ENCODE results near the gene SCARB1. TPM values are rescaled to one million over a fixed set of nuclear protein-coding genes. Genes with fewer than 3 reads are reported as not detected.
A peak's percentile ranks its signal among the peaks of the same experiment; 100 is the strongest.

The SCARB1 gene
- total RNA-seq, 1 experiment from 2014 or later = 119 TPM

DNA sequence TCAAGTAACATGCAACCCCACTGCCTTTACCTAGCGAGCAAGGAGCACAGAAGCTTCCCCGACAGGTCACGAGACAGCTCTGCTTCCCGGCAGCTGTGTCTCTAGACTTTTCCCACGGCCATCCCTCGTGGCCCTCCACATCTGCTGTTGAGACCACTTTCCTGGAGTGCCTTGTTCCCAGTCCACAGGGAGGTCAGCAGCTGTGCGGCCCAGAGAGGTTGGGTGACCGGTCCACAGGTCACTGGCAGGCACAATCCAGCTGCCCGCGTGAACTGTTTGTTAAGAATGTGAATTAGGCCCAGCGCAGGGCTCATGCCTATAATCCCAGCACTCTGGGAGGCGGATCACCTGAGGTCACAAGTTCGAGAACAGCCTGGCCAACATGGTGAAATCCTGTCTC, 71.5 kb downstream of the SCARB1 start:
- no peak for DNase-seq (ENCODE audit: low read depth)
- in situ Hi-C loops (cut with HindIII; ENCODE audit: low pct_unique_long_range_greater_than_20kb, low sequenced_read_pairs) = no loop called here

- DNase-seq (ENCODE audit: low read depth) = no peak
- in situ Hi-C loops (cut with HindIII; ENCODE audit: low pct_unique_long_range_greater_than_20kb, low sequenced_read_pairs) = no loop called here
These were observed 72.8 kb downstream of the SCARB1 start for GRCh38 chr12:124790650-124791400.

DNA sequence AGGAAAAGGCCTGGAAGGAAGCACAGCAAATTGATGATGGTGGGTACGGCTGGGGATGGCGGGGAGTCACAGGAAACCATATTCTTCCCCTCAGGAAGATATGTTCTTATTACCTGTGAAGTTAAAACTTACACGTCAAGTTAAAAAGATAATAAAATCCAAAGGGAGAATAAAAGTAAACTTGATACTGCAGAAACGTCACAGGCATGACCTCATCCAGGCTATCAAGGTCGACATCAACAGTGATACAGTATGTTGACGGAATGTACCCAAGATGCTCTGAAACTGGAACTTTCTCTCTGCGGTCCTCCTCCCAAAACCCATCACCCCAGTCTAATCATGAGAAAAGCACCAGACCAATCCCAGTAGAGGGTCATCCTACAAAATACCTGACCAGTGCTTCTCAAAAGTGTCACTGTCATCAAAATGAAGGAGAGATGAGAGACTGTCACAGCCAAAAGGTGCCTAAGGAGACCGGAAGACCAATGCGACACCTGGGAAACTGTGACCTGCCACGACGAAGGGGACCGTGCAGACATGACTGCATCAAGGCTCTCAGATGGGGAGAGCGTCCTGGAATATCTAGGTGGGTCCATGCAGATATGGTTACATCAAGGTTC, 74.6 kb downstream of the SCARB1 start:
- no peak for DNase-seq (ENCODE audit: low read depth)
- in situ Hi-C loops (cut with HindIII; ENCODE audit: low pct_unique_long_range_greater_than_20kb, low sequenced_read_pairs) = no loop called here

- in situ Hi-C loops (cut with HindIII; ENCODE audit: low pct_unique_long_range_greater_than_20kb, low sequenced_read_pairs) = no loop called here
- DNase-seq (ENCODE audit: low read depth) = no peak
These were observed 77.4 kb downstream of the SCARB1 start for GRCh38 chr12:124786061-124786964.

DNA sequence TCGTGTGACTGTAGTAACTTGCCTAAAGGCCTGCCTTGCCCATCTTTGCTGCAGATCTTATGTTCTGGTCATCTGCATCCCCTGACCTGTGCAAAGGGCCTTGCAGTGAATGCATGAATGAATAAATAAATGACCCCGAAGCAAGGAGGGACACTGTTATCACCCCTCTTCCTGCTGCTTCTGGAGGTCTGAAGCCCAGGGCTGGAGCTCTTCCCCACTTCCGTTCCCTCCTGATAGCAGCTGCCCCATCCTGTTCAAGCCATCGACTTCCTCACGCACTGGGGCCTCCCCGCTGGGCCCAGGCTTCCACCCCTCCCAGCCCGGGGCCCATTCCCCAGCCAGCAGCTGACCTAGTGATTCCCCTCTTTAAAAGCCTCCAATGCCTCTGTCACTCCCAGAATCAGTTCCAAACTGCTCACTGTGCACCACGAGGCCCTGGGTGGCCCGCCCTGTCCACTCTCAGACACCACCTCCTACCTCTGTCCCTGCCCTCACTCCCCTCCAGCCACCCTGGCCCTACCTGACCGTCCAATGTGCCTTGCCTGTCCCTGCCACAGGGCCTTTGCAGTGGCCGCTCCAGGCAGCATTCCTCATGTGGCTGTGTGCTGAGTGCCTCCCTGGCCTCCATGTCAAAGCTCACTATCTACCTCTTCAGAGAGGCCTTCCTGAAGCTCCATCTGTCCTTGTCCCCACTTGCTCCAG, 78.6 kb downstream of the SCARB1 start:
- in situ Hi-C loops (cut with HindIII; ENCODE audit: low pct_unique_long_range_greater_than_20kb, low sequenced_read_pairs) = no loop called here
- DNase-seq (ENCODE audit: low read depth) = no peak

DNA sequence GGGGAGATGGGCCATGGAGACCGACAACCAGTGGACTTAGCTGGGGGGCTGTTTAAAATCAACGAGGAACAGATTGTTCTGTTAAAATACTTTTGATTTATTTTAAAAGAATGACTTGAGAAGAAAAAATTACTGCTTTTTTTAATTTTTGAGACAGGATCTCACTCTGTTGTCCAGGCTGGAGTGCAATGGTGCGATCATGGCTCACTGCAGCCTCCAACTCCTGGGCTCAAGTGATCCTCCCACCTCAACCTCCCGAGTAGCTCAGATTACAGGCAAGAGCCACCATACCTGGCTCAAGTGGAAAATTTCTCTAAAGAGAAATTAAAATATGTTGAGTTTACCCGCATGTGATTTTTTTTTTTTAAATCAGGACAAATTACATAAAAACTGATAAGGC, 80.6 kb downstream of the SCARB1 start:
- DNase-seq (ENCODE audit: low read depth) = no peak
- in situ Hi-C loops (cut with HindIII; ENCODE audit: low pct_unique_long_range_greater_than_20kb, low sequenced_read_pairs) = no loop called here

GRCh38 chr12:124782132-124782531, 81.5 kb downstream of the SCARB1 start:
- in situ Hi-C loops (cut with HindIII; ENCODE audit: low pct_unique_long_range_greater_than_20kb, low sequenced_read_pairs) = no loop called here
- no peak for DNase-seq (ENCODE audit: low read depth)

GRCh38 chr12:124780752-124781685, 82.6 kb downstream of the SCARB1 start:
- no peak for DNase-seq (ENCODE audit: low read depth)
- in situ Hi-C loops (cut with HindIII; ENCODE audit: low pct_unique_long_range_greater_than_20kb, low sequenced_read_pairs) = no loop called here

- DNase-seq (ENCODE audit: low read depth) = no peak
- in situ Hi-C loops (cut with HindIII; ENCODE audit: low pct_unique_long_range_greater_than_20kb, low sequenced_read_pairs) = no loop called here
These were observed 83.3 kb downstream of the SCARB1 start for GRCh38 chr12:124780336-124780735.

DNA sequence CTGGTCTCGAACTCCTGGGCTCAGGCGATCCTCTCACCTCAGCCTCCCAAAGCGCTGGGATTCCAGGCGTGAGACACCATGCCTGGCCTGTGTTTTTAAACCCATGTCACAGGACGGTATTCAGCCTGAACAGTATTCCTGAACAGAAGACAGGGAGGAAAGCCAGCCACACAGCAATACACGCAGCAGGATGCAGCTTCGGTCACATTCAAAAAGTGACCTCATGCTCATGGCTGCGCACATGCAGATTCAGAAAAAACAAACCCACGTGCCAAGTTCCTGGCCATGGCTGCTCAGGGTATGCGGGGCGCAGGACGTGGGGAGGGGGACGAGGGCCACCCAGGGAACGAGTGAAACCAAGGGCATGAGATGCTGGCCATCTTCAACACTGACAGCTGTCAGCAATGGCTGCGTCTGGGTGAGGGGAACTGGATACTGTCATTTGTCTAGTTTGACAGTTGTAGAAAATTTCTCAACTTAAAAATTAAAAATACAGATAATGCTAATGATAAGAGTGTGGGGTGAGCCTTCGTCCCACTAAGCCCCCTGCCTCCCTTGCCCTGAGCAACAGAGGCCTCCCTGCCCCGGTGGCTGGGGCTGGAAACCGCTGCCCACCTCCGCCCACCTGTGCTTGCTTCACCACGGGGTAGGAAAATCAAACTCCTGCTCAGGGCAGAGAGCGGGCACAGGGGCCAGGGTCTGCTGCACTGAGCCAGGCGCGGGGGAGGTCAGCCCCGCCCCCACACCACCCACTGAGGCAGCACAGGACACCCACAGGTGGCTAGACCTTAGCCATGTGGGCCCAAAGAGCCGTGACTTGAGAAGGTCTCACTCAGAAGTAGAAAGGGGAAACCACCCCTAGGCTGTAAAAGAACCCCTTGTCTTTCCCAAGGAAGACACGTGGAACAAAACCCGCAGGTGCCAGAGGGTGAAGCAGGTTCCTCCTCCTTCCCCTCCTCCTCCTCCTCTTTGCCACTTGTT, 84.2 kb downstream of the SCARB1 start:
- no peak for DNase-seq (ENCODE audit: low read depth)
- in situ Hi-C loops (cut with HindIII; ENCODE audit: low pct_unique_long_range_greater_than_20kb, low sequenced_read_pairs) = no loop called here

- in situ Hi-C loops (cut with HindIII; ENCODE audit: low pct_unique_long_range_greater_than_20kb, low sequenced_read_pairs) = no loop called here
- no peak for DNase-seq (ENCODE audit: low read depth)
These were observed 85.3 kb downstream of the SCARB1 start for GRCh38 chr12:124778411-124778810.

DNA sequence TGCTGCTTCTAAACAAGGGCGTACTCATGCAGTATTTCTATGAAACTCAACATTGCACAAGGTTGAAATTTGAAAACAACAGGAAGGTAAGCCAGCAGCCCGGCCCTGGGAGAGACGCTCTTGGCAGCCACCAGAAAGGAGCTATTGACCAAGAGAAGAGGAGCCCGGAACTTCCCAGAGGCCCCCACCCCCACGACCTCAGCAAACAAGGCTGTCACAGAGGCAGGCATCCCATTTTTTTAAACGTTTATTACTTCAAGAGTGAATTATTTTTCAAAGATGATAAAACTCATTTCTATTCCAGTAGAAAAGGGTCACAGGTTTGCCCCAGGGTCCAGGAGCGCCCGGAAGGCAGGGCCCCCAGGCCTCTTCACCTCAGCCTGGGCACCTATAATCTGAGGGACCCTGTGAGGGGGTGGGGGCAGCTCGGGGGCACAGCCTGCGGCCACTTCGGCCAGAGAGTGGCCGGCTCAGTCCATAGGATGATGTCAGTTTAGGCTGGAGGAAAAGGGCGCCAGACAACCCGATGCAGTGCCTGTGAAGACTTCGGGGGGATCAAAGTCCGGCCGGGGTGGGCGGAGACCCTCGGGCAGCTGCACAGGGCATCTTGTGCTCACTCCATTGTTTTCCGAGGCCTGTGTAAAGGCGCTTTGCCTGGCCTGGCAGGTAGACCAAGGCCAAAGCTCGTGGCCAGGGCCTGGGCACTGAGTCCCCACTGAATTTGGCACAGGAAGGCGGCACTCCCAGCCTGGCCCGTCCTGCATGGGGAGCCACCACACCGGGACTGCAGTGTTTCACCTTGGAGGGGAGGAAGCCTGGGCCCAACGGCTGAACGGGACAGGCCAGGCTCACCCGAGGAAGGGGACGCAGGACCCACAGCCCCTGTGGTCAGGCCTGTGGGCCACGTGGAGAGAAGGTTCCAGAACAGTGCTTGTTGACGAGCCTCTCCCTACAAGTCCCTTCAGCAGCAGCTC, 86.0 kb downstream of the SCARB1 start:
- DNase-seq (ENCODE audit: low read depth) = no peak
- in situ Hi-C loops (cut with HindIII; ENCODE audit: low pct_unique_long_range_greater_than_20kb, low sequenced_read_pairs) = no loop called here

DNA sequence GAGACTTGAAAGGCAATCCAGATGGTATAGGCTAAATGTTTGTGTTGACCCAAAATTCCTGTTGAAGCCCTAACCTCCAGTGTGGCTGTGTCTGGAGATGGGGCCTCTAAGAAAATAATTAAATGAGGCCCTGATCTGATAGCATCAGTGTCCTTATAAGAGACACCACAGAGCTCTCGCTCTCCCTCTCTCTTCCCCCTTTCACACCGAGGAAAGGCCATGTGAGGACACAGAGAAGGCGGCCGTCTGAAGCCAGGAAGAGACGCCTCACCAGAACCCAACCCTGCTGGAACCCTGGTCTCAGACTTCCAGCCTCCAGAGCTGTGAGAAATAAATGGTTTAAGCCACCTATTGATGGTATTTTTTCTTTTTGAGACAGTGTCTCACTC, 87.5 kb downstream of the SCARB1 start:
- in situ Hi-C loops (cut with HindIII; ENCODE audit: low pct_unique_long_range_greater_than_20kb, low sequenced_read_pairs) = no loop called here
- no peak for DNase-seq (ENCODE audit: low read depth)

- peak; percentile 72 for DNase-seq (ENCODE audit: low read depth)
- in situ Hi-C loops (cut with HindIII; ENCODE audit: low pct_unique_long_range_greater_than_20kb, low sequenced_read_pairs) = no loop called here
These were observed 89.0 kb downstream of the SCARB1 start for GRCh38 chr12:124774462-124775167.

DNA sequence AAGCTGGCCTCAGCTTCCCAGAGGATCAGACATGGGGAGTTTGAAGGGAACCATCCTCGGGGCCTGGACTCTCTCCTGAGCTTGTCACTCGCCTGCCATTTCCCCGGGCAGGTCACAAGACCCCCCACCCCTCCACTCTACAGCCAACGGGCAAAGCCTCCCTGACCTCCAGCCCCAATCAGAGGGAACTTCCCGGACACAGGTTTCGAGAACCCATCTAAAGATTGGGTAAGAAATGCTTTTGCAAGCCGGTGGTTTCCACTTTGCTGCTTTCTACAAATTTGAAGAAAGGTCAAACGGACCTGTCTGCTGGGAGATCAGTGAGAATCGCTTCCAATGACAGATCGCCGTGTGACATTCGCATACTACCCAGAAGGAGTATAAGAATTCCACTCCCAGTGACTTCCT, 89.6 kb downstream of the SCARB1 start:
- in situ Hi-C loops (cut with HindIII; ENCODE audit: low pct_unique_long_range_greater_than_20kb, low sequenced_read_pairs) = no loop called here
- no peak for DNase-seq (ENCODE audit: low read depth)
